IMR-90 (cell line): Measurements from ENCODE around the gene PDE6H. TPM values are rescaled to one million over a fixed set of nuclear protein-coding genes. Genes with fewer than 3 reads are reported as not detected.

ENCODE experiments used
- ATAC-seq: fragments of 200-7000 bp; cut with Tn5 transposase; 2 replicates; pipeline ENCODE4 v1.9.1; 2020; ENCODE audit warnings: low read depth, mild to moderate bottlenecking, moderate library complexity
- BruUV-seq: library from RNA; stranded (reverse); fragments of 400-500 nt; replicated peaks from 2 replicates; lab custom pipeline; 2021; lab: Mats Ljungman, UMichigan
- CTCF ChIA-PET: fragments of 300-600 bp; formaldehyde crosslinking; extraction: SDS; loops from one replicate; lab custom pipeline; 2021; ENCODE audit warnings: antibody characterized with exemption; lab: Yijun Ruan, JAX
- POLR2A ChIA-PET: fragments of 300-600 bp; sonication (Branson Sonifier 250); formaldehyde crosslinking; loops from one replicate; lab custom pipeline; 2022; ENCODE audit warnings: antibody characterized with exemption; ENCODE audit not compliant: unreplicated experiment; lab: Charles Lee
- DNase-seq: peaks from one replicate; pipeline ENCODE4 v3.0.0; 2013
- H2AFZ ChIP-seq: replicated peaks from 2 replicates; pipeline ENCODE3; 2013; ENCODE audit warnings: low read length, mild to moderate bottlenecking; ENCODE audit not compliant: poor library complexity
- H2AK5ac ChIP-seq: 2 replicates; pipeline ENCODE4 v1.6.1; 2013; ENCODE audit warnings: low read depth, low read length, inconsistent platforms
- H2AK9ac ChIP-seq: replicated peaks from 2 replicates; pipeline ENCODE3; 2013; ENCODE audit warnings: mild to moderate bottlenecking, low read depth, low read length, moderate library complexity; ENCODE audit not compliant: poor library complexity
- H2BK120ac ChIP-seq: 2 replicates; pipeline ENCODE4 v1.6.1; 2013; ENCODE audit warnings: low read depth, low read length, inconsistent platforms
- H2BK15ac ChIP-seq: 3 replicates; pipeline ENCODE4 v1.6.1; 2013; ENCODE audit warnings: low read depth, low read length, inconsistent platforms
- H2BK20ac ChIP-seq: 2 replicates; pipeline ENCODE4 v1.6.1; 2013; ENCODE audit warnings: low read depth, mild to moderate bottlenecking, inconsistent platforms, low read length, moderate library complexity
- H2BK5ac ChIP-seq: 2 replicates; pipeline ENCODE4 v1.6.1; 2013; ENCODE audit warnings: mild to moderate bottlenecking, low read depth, low read length, inconsistent platforms; ENCODE audit not compliant: poor library complexity, severe bottlenecking
- H3K14ac ChIP-seq: replicated peaks from 2 replicates; pipeline ENCODE4 v1.6.1; 2013; ENCODE audit warnings: low read depth, low read length, inconsistent platforms
- H3K18ac ChIP-seq: 2 replicates; pipeline ENCODE4 v1.6.1; 2013; ENCODE audit warnings: low read depth, low read length, control low read depth
- H3K23ac ChIP-seq: 2 replicates; pipeline ENCODE4 v1.6.1; 2013; ENCODE audit warnings: low read depth, low read length, inconsistent platforms
- H3K27ac ChIP-seq: 2 replicates; pipeline ENCODE4 v1.5.1; 2013; ENCODE audit warnings: mild to moderate bottlenecking, control low read depth, low read length; ENCODE audit not compliant: insufficient read depth
- H3K27me3 ChIP-seq: 2 replicates; pipeline ENCODE4 v1.6.1; 2013; ENCODE audit warnings: low read length; ENCODE audit not compliant: control insufficient read depth, insufficient read depth
- H3K36me3 ChIP-seq: 2 replicates; pipeline ENCODE4 v1.6.1; 2013; ENCODE audit warnings: low read length, mixed read lengths; ENCODE audit not compliant: control insufficient read depth, insufficient read depth
- H3K4ac ChIP-seq: 2 replicates; pipeline ENCODE4 v1.6.1; 2013; ENCODE audit warnings: low read depth, low read length, inconsistent platforms
- H3K4me1 ChIP-seq: 2 replicates; pipeline ENCODE4 v1.6.1; 2013; ENCODE audit warnings: low read length, mixed read lengths; ENCODE audit not compliant: control insufficient read depth, insufficient read depth
- H3K4me2 ChIP-seq: 2 replicates; pipeline ENCODE4 v1.6.1; 2013; ENCODE audit warnings: low read depth, mild to moderate bottlenecking, control low read depth, low read length, moderate library complexity
- H3K4me3 ChIP-seq: 2 replicates; pipeline ENCODE4 v1.5.1; 2013; ENCODE audit warnings: low read depth, mild to moderate bottlenecking, control low read depth, low read length, moderate library complexity; ENCODE audit not compliant: insufficient read depth
- H3K56ac ChIP-seq: 2 replicates; pipeline ENCODE4 v1.6.1; 2013; ENCODE audit warnings: low read length, inconsistent platforms; ENCODE audit not compliant: insufficient read depth; ENCODE audit errors: extremely low read depth
- H3K79me1 ChIP-seq, 2 experiments: 2 replicates each; pipeline ENCODE4 v1.6.1; 2013; ENCODE audit warnings: low read length in 2 of 2, inconsistent platforms in 1 of 2, low read depth in 1 of 2
- H3K9ac ChIP-seq: 2 replicates; pipeline ENCODE4 v1.6.1; 2013; ENCODE audit warnings: low read depth, low read length, control low read depth
- H3K9me1 ChIP-seq: 2 replicates; pipeline ENCODE4 v1.6.1; 2013; ENCODE audit warnings: low read length, inconsistent platforms; ENCODE audit not compliant: insufficient read depth
- H3K9me3 ChIP-seq: 2 replicates; pipeline ENCODE4 v1.6.1; 2013; ENCODE audit warnings: low read length; ENCODE audit not compliant: control insufficient read depth, insufficient read depth
- H4K20me1 ChIP-seq: 2 replicates; pipeline ENCODE4 v1.6.1; 2013; ENCODE audit warnings: low read length, inconsistent platforms; ENCODE audit not compliant: insufficient read depth
- H4K5ac ChIP-seq: 2 replicates; pipeline ENCODE4 v1.6.1; 2013; ENCODE audit warnings: mild to moderate bottlenecking, low read depth, low read length, control low read depth
- H4K8ac ChIP-seq, 2 experiments: 2 replicates each; pipeline ENCODE4 v1.6.1; 2013; ENCODE audit warnings: low read depth in 2 of 2, low read length in 2 of 2, control low read depth in 1 of 2, inconsistent platforms in 1 of 2
- H4K91ac ChIP-seq: 2 replicates; pipeline ENCODE4 v1.6.1; 2013; ENCODE audit warnings: low read depth, low read length, inconsistent platforms; ENCODE audit not compliant: insufficient read depth
- ELK1 ChIP-seq: fragments of 150-350 bp; IDR thresholded peaks from 2 replicates; pipeline ENCODE4 v1.6.1; 2016; ENCODE audit warnings: low read depth, mild to moderate bottlenecking, low read length, moderate library complexity, borderline replicate concordance
- MAFK ChIP-seq: IDR thresholded peaks from 2 replicates; pipeline ENCODE4 v1.6.1; 2012; ENCODE audit warnings: low read depth, low read length, improper control_type of control experiment
- MAZ ChIP-seq: IDR thresholded peaks from 2 replicates; pipeline ENCODE4 v1.6.1; 2012; ENCODE audit warnings: low read depth, mild to moderate bottlenecking, low read length, improper control_type of control experiment, moderate library complexity, borderline replicate concordance
- SMC3 ChIP-seq: fragments of 150-350 bp; IDR thresholded peaks from 2 replicates; pipeline ENCODE4 v1.6.1; 2016; ENCODE audit warnings: low read depth, mild to moderate bottlenecking, antibody characterized with exemption, low read length, moderate library complexity
- WGBS, 2 experiments: methylation state at CpG; one replicate each; pipeline versions ENCODE4 v1.1.5 to v1.1.7; 2013; ENCODE audit warnings: missing lambda C conversion rate in 2 of 2; ENCODE audit not compliant: insufficient read length in 1 of 2; ENCODE audit errors: extremely low coverage in 2 of 2; 5-methylcytosine and 5-hydroxymethylcytosine counted together
- dilution Hi-C: fragments of 300-500 bp; cut with HindIII; formaldehyde crosslinking; loops from one replicate; pipeline ENCODE4 v1.14.3; 2018; ENCODE audit warnings: low sequenced_read_pairs; ENCODE audit not compliant: unreplicated experiment
- in situ Hi-C: fragments of 300-500 bp; cut with MboI; formaldehyde crosslinking; loops from 3 replicates; pipeline ENCODE4 v1.14.3; 2019; ENCODE audit warnings: low sequenced_read_pairs, inconsistent platforms, mixed read lengths
- intact Hi-C: fragments of 100-400 bp; cut with micrococcal nuclease; formaldehyde crosslinking; loops from 2 replicates; pipeline ENCODE4 v1.10.0; 2022
- polyA plus RNA-seq, 3 experiments: library from polyadenylated mRNA; depleted of rRNA; stranded (reverse); fragments of >200 nt; gene quantifications; 2 replicates each; pipeline ENCODE4 v1.2.3, GENCODE V29; 2012; ENCODE audit warnings: low replicate concordance in 1 of 3
- total RNA-seq: library from RNA; depleted of rRNA; stranded (reverse); fragments of >200 nt; gene quantifications from 2 replicates; pipeline ENCODE4 v1.2.3, GENCODE V29; 2012

The PDE6H gene
- total and polyA plus RNA-seq, 2 of the 4 experiments (the other 2 are of a cell fraction), result not detected

- no peak for TF ChIP-seq ELK1
- TF ChIP-seq MAFK, result no peak
- TF ChIP-seq SMC3, result peak; percentile 90
Measured at GRCh38 chr12:14995583-14996425, 23.0 kb downstream of the PDE6H start (continued).

DNA sequence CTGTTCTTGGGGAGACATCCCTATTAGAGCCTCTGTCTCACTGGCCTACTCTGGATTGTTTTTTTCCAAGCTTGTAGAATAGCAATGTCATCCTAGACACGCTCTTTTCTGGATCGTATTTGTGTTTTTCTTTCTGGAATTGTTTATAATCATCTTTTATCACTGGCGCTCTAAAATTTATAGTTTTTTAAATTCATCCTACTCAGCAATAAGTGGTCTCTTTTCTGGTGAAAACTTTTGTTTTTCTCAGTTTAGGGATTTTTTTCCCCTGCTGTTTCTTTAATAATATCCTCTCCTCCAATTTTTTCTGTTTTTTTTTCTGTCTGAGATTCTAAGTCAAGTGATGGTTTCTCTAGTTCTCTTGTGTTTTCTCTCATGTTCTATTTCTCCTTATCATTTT is 25.2 kb downstream of the PDE6H start:
- Histone ChIP-seq H3K23ac (no peak overlapping the region), H3K79me1 (no peaks in the 10 kb centered on the region), H4K91ac (no peak overlapping the region), H2BK120ac (no peak overlapping the region), H3K36me3 (no peaks in the 10 kb centered on the region), H3K4ac (no peak overlapping the region), H4K5ac (no peak overlapping the region), H3K9ac (no peak overlapping the region), H3K4me1 (peaks cover 9% of the 10 kb centered on the region), H3K14ac (no peak overlapping the region), H3K9me1 (peaks cover 10% of the 10 kb centered on the region; the same call in 1 of the 2 replicates), H3K18ac (no peak overlapping the region), H4K20me1 (no peaks in the 10 kb centered on the region), H3K4me3 (no peak overlapping the region), H4K8ac (no peak overlapping the region), H2AK5ac (no peak overlapping the region), H3K4me2 (no peak overlapping the region), H3K56ac (no peak overlapping the region), H2BK5ac (no peak overlapping the region), H2BK15ac (no peak overlapping the region), H2BK20ac (no peak overlapping the region), H3K27ac (no peak overlapping the region), H3K9me3 (no peaks in the 10 kb centered on the region), H3K27me3 (no peaks in the 10 kb centered on the region), H2AFZ (no peak overlapping the region), H2AK9ac (no peak overlapping the region)
- in situ Hi-C loops, result loop anchor here (5.0 to 25.0 kb wide), 2 partner anchors 156 to 761 kb away; partner anchors contain the start of gene ART4
- dilution Hi-C loops, result no loop called here
- intact Hi-C loops, result loop anchor here (2.0 to 10.0 kb wide), 2 partner anchors 223 to 527 kb away; a partner anchor contains a TSS
- ATAC-seq (no peak), DNase-seq (no peak)
- no CpG with 5 or more reads among the region's 3 CpGs for WGBS, 2 experiments
- no TSS peak for BruUV-seq
- CTCF ChIA-PET, result no interaction called here
- TF ChIP-seq MAFK (peak; percentile 58), MAZ (no peak)
- POLR2A ChIA-PET, result no interaction called here
